ENCODE results near the gene CCDC61. TPM values are rescaled to one million over a fixed set of nuclear protein-coding genes. Genes with fewer than 3 reads are reported as not detected.

CCDC61 gene
- total RNA-seq, 1 experiment from 2014 or later = 16.9 TPM

- H3K9me3 ChIP-seq (ENCODE audit: control insufficient read depth, low read depth, low read length) = peaks cover 8% of the 10 kb centered on the region
- no peak for TF ChIP-seq CTCF (conservative IDR thresholded peaks at IDR 0.05)
- Mint-ChIP-seq H3K4me1 (no peaks in the 10 kb centered on the region), H3K27ac (no peak overlapping the region), H3K36me3 (ENCODE audit: insufficient read depth in 1 of 3, low read depth in 3 of 3) (peaks cover 0 to 6% (median 0%) of the 10 kb centered on the region in 3 experiments; a peak in 3 of 7 replicates), H3K27me3 (ENCODE audit: low read depth) (peaks cover 36% of the 10 kb centered on the region), H3K9me3 (peaks cover 28 to 37% of the 10 kb centered on the region in 2 experiments; a peak in 4 of 5 replicates), H3K4me3 (no peak overlapping the region)
- H3K56ac ChIP-seq (ENCODE audit: insufficient read length, low read depth, low read length) = no peak overlapping the region
- H3K9ac ChIP-seq (ENCODE audit: extremely low read depth, insufficient read length, low read length) = no peak overlapping the region
- no peaks in the 10 kb centered on the region for H3K23me2 ChIP-seq (ENCODE audit: insufficient read length, low read depth, low read length, poor library complexity, severe bottlenecking)
- no peak overlapping the region for H4K8ac ChIP-seq (replicated peaks; ENCODE audit: insufficient read length, low read depth, low read length)
- no peaks in the 10 kb centered on the region for H3K79me2 ChIP-seq (ENCODE audit: insufficient read depth, low read length)
- H3K18ac ChIP-seq (ENCODE audit: insufficient read length, low read depth, low read length) = no peak overlapping the region
- H2AFZ ChIP-seq (ENCODE audit: low read length) = no peak overlapping the region
- H2AK5ac ChIP-seq (ENCODE audit: insufficient read length, low read length) = no peak overlapping the region
- no peaks in the 10 kb centered on the region for H3K27me3 ChIP-seq (ENCODE audit: insufficient read depth, low read length)
- no peak overlapping the region for H2BK12ac ChIP-seq (ENCODE audit: insufficient read length, low read depth, low read length)
- H4K91ac ChIP-seq (ENCODE audit: insufficient read length, low read depth, low read length) = no peak overlapping the region
- H2BK120ac ChIP-seq (ENCODE audit: low read depth, low read length, poor library complexity, severe bottlenecking) = no peak overlapping the region
- WGBS (ENCODE audit: extremely low coverage, insufficient read length, low lambda C conversion rate) = no CpG with 5 or more reads among the region's 3 CpGs
- H3K4me2 ChIP-seq (ENCODE audit: insufficient read depth, insufficient read length, low read length) = no peak overlapping the region
- H2BK5ac ChIP-seq (ENCODE audit: insufficient read length, low read length) = no peak overlapping the region
- H4K5ac ChIP-seq (ENCODE audit: insufficient read length, low read depth, low read length) = no peak overlapping the region
- no peak overlapping the region for H2BK15ac ChIP-seq (ENCODE audit: low read depth, low read length)
- H3K4ac ChIP-seq (ENCODE audit: low read depth, low read length) = no peak overlapping the region
- no peaks in the 10 kb centered on the region for H3K79me1 ChIP-seq (ENCODE audit: insufficient read depth, low read depth, low read length, poor library complexity, severe bottlenecking)
- H3K4me1 ChIP-seq (ENCODE audit: insufficient read depth, low read length) = no peaks in the 10 kb centered on the region
- H3K27ac ChIP-seq (ENCODE audit: insufficient read length, low read depth, low read length) = no peak overlapping the region
- H3K14ac ChIP-seq (ENCODE audit: insufficient read depth, low read length) = no peak overlapping the region
- no peak for DNase-seq
- no peak overlapping the region for H3T11ph ChIP-seq (ENCODE audit: low read length)
- no peak overlapping the region for H2BK20ac ChIP-seq (ENCODE audit: low read depth, low read length, poor library complexity, severe bottlenecking)
- no peaks in the 10 kb centered on the region for H4K20me1 ChIP-seq (ENCODE audit: control insufficient read depth, insufficient read depth, insufficient read length)
- H3K23ac ChIP-seq (ENCODE audit: insufficient read length, low read depth, low read length) = no peak overlapping the region
Observed at GRCh38 chr19:46063201-46063600, 67.9 kb downstream of the CCDC61 start.
